Liver (tissue), 9 donors: ENCODE data around the gene GFRA4. TPM values are rescaled to one million over a fixed set of nuclear protein-coding genes. Genes with fewer than 3 reads are reported as not detected.
A peak's percentile ranks its signal among the peaks of the same experiment; 100 is the strongest.

Experiments
- DNase-seq: peaks from one replicate; pipeline ENCODE4 v3.0.0-alpha.2; 2017; ENCODE audit warnings: low spot score
- H3K27ac ChIP-seq, 2 donors: one replicate each; pipeline ENCODE4 v1.7.0; 2013; ENCODE audit warnings: inconsistent platforms in 2 of 2, low read length in 2 of 2, control low read depth in 1 of 2, low read depth in 1 of 2, mild to moderate bottlenecking in 1 of 2
- H3K27me3 ChIP-seq, 4 donors: one replicate each; pipeline versions ENCODE4 v1.6.1 to v1.7.0; 2013; ENCODE audit warnings: low read length in 3 of 4, inconsistent platforms in 1 of 4, mild to moderate bottlenecking in 1 of 4, moderate library complexity in 1 of 4; ENCODE audit not compliant: control insufficient read depth in 4 of 4, insufficient read depth in 4 of 4
- H3K36me3 ChIP-seq, 4 donors: one replicate each; pipeline versions ENCODE4 v1.6.1 to v1.7.0; 2013; ENCODE audit warnings: low read length in 3 of 4, mild to moderate bottlenecking in 3 of 4, low read depth in 1 of 4, moderate library complexity in 1 of 4; ENCODE audit not compliant: control insufficient read depth in 4 of 4, insufficient read depth in 3 of 4
- H3K4me1 ChIP-seq, 4 donors: one replicate each; pipeline versions ENCODE4 v1.6.1 to v1.7.0; 2013; ENCODE audit warnings: low read length in 3 of 4, mild to moderate bottlenecking in 3 of 4, moderate library complexity in 1 of 4; ENCODE audit not compliant: control insufficient read depth in 4 of 4, insufficient read depth in 4 of 4
- H3K4me3 ChIP-seq, 3 donors: one replicate each; pipeline versions ENCODE4 v1.6.1 to v1.7.0; 2013; ENCODE audit warnings: low read length in 3 of 3, control low read depth in 1 of 3, low read depth in 1 of 3, mild to moderate bottlenecking in 1 of 3
- H3K9ac ChIP-seq, 2 donors: one replicate each; pipeline ENCODE4 v1.7.0; 2013; ENCODE audit warnings: low read length in 2 of 2, mild to moderate bottlenecking in 2 of 2, moderate library complexity in 2 of 2, control low read depth in 1 of 2, low read depth in 1 of 2
- H3K9me3 ChIP-seq, 4 donors: one replicate each; pipeline versions ENCODE4 v1.6.1 to v1.7.0; 2013; ENCODE audit warnings: low read length in 3 of 4; ENCODE audit not compliant: control insufficient read depth in 4 of 4
- ATF3 ChIP-seq: IDR thresholded peaks from 2 replicates; pipeline ENCODE4 v1.6.1; 2016; ENCODE audit warnings: antibody characterized with exemption
- EGR1 ChIP-seq, 2 donors: IDR thresholded peaks; 2 replicates each; pipeline ENCODE4 v1.6.1; 2016 to 2018; ENCODE audit warnings: antibody characterized with exemption in 2 of 2, low read depth in 2 of 2
- GABPA ChIP-seq, 2 donors: IDR thresholded peaks in 1 of 2; conservative IDR thresholded peaks in 1 of 2; 2 replicates each; pipeline ENCODE4 v1.6.1; 2016; ENCODE audit warnings: antibody characterized with exemption in 2 of 2, mild to moderate bottlenecking in 1 of 2, moderate library complexity in 1 of 2
- HNF4A ChIP-seq, 2 donors: conservative IDR thresholded peaks; 2 replicates each; pipeline ENCODE4 v1.6.1; 2016; ENCODE audit warnings: antibody characterized with exemption in 2 of 2, mild to moderate bottlenecking in 2 of 2
- HNF4G ChIP-seq: IDR thresholded peaks from 2 replicates; pipeline ENCODE4 v1.6.1; 2016; ENCODE audit warnings: antibody characterized with exemption
- JUND ChIP-seq, 2 donors: IDR thresholded peaks; 2 replicates each; pipeline ENCODE4 v1.6.1; 2016; ENCODE audit warnings: antibody characterized with exemption in 2 of 2
- NR2F2 ChIP-seq: IDR thresholded peaks from 2 replicates; pipeline ENCODE4 v1.6.1; 2016; ENCODE audit warnings: antibody characterized with exemption
- RAD21 ChIP-seq, 2 donors: IDR thresholded peaks; 2 replicates each; pipeline ENCODE4 v1.6.1; 2016; ENCODE audit warnings: antibody characterized with exemption in 2 of 2, mild to moderate bottlenecking in 2 of 2
- REST ChIP-seq: IDR thresholded peaks from 2 replicates; pipeline ENCODE4 v1.6.1; 2016; ENCODE audit warnings: antibody characterized with exemption, mild to moderate bottlenecking
- SP1 ChIP-seq: IDR thresholded peaks from 2 replicates; pipeline ENCODE4 v1.6.1; 2018; ENCODE audit warnings: antibody characterized with exemption, mild to moderate bottlenecking
- TAF1 ChIP-seq: conservative IDR thresholded peaks from 2 replicates; pipeline ENCODE4 v1.6.1; 2016; ENCODE audit warnings: antibody characterized with exemption, mild to moderate bottlenecking
- YY1 ChIP-seq: IDR thresholded peaks from 2 replicates; pipeline ENCODE4 v1.6.1; 2016; ENCODE audit warnings: antibody characterized with exemption, mild to moderate bottlenecking
- WGBS: extraction: QIAGEN DNeasy Blood & Tissue Kit; methylation state at CpG from one replicate; pipeline ENCODE4 v1.1.7; 2013; 5-methylcytosine and 5-hydroxymethylcytosine counted together
- polyA plus RNA-seq, 2 donors: library from polyadenylated mRNA; stranded (reverse) in 1 of 2; unstranded in 1 of 2; fragments of 200-250 nt in 1 of 2; fragments of >200 nt in 1 of 2; fragmentation: Nextera tagmentation in 1 of 2; extraction: Ambion mirVana in 1 of 2; gene quantifications; one replicate each; pipeline versions ENCODE4 v1.2.1 to v1.2.3, GENCODE V29; 2013 to 2015
- total RNA-seq, 2 donors: library from RNA; depleted of rRNA; stranded (reverse); fragments of >200 nt; gene quantifications; one replicate each; pipeline ENCODE4 v1.2.3, GENCODE V29; 2014
- TF ChIP-seq, protein P1 (sequence below): fragments of 150-350 bp; IDR thresholded peaks from 2 replicates; pipeline ENCODE4 v1.5.1; 2017; ENCODE audit warnings: improper control_type of control experiment, low read depth, low read length; ENCODE audit not compliant: missing input control
- TF ChIP-seq, protein P2 (sequence below): IDR thresholded peaks from 2 replicates; pipeline ENCODE4 v1.6.1; 2016; ENCODE audit warnings: antibody characterized with exemption
- donor health status: healthy.
- donor health status: healthy.
- donor health status: healthy.
- donor health status: healthy.
- donor health status: healthy.

Gene GFRA4
- total and polyA plus RNA-seq, 4 donors: not detected

GRCh38 chr20:3711484-3711941, 48.3 kb upstream of the GFRA4 start:
- Histone ChIP-seq H3K27ac (no peak overlapping the region), H3K9me3 (no peaks in the 10 kb centered on the region), H3K4me3 (no peak overlapping the region), H3K4me1 (no peaks in the 10 kb centered on the region), H3K36me3 (no peaks in the 10 kb centered on the region), H3K9ac (no peak overlapping the region), H3K27me3 (no peaks in the 10 kb centered on the region)
- WGBS: 77% methylated on average over 4 of the region's 4 CpGs
- TF ChIP-seq NR2F2: no peak
- TF ChIP-seq GABPA (IDR thresholded peaks at IDR 0.05 in 1 of 2, conservative IDR thresholded peaks at IDR 0.05 in 1 of 2): no peak
- TF ChIP-seq TAF1: no peak
- no peak for DNase-seq

- Histone ChIP-seq H3K4me3 (no peak overlapping the region), H3K9ac (no peak overlapping the region), H3K9me3 (no peaks in the 10 kb centered on the region), H3K27ac (no peak overlapping the region), H3K27me3 (no peaks in the 10 kb centered on the region), H3K4me1 (no peaks in the 10 kb centered on the region), H3K36me3 (no peaks in the 10 kb centered on the region)
- 33% methylated on average over 18 of the region's 18 CpGs for WGBS
- TF ChIP-seq EGR1 (IDR thresholded peaks at IDR 0.05; ENCODE audit: low read depth in 2 of 2) (no peak), YY1 (no peak), JUND (IDR thresholded peaks at IDR 0.05) (no peak), NR2F2 (no peak), ATF3 (no peak), SP1 (no peak), HNF4G (no peak), GABPA (IDR thresholded peaks at IDR 0.05 in 1 of 2, conservative IDR thresholded peaks at IDR 0.05 in 1 of 2) (no peak), REST (no peak), HNF4A (conservative IDR thresholded peaks at IDR 0.05) (no peak), RAD21 (IDR thresholded peaks at IDR 0.05) (peak; percentile 70 to 82)
- TF ChIP-seq, protein P1, sequence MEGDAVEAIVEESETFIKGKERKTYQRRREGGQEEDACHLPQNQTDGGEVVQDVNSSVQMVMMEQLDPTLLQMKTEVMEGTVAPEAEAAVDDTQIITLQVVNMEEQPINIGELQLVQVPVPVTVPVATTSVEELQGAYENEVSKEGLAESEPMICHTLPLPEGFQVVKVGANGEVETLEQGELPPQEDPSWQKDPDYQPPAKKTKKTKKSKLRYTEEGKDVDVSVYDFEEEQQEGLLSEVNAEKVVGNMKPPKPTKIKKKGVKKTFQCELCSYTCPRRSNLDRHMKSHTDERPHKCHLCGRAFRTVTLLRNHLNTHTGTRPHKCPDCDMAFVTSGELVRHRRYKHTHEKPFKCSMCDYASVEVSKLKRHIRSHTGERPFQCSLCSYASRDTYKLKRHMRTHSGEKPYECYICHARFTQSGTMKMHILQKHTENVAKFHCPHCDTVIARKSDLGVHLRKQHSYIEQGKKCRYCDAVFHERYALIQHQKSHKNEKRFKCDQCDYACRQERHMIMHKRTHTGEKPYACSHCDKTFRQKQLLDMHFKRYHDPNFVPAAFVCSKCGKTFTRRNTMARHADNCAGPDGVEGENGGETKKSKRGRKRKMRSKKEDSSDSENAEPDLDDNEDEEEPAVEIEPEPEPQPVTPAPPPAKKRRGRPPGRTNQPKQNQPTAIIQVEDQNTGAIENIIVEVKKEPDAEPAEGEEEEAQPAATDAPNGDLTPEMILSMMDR: peak; percentile 82
- TF ChIP-seq, protein P2, sequence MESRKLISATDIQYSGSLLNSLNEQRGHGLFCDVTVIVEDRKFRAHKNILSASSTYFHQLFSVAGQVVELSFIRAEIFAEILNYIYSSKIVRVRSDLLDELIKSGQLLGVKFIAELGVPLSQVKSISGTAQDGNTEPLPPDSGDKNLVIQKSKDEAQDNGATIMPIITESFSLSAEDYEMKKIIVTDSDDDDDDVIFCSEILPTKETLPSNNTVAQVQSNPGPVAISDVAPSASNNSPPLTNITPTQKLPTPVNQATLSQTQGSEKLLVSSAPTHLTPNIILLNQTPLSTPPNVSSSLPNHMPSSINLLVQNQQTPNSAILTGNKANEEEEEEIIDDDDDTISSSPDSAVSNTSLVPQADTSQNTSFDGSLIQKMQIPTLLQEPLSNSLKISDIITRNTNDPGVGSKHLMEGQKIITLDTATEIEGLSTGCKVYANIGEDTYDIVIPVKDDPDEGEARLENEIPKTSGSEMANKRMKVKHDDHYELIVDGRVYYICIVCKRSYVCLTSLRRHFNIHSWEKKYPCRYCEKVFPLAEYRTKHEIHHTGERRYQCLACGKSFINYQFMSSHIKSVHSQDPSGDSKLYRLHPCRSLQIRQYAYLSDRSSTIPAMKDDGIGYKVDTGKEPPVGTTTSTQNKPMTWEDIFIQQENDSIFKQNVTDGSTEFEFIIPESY: no peak
- DNase-seq: peak; percentile 89
Measured at GRCh38 chr20:3710703-3711483, 47.7 kb upstream of the GFRA4 start.
